Neuronal stem cell (in vitro differentiated cells): ENCODE measurements around the gene DLX4.

ENCODE experiments used
- DNase-seq: peaks from one replicate; pipeline ENCODE4 v3.0.0-alpha.2; 2013; ENCODE audit warnings: low spot score
- H2AFZ ChIP-seq: one replicate; pipeline ENCODE4 v1.6.1; 2013; ENCODE audit warnings: mild to moderate bottlenecking, low read length, inconsistent platforms
- H2AK5ac ChIP-seq: 2 replicates; pipeline ENCODE4 v1.6.1; 2013; ENCODE audit warnings: low read depth, mild to moderate bottlenecking, inconsistent platforms, low read length, moderate library complexity, mixed read lengths
- H2BK120ac ChIP-seq: 2 replicates; pipeline ENCODE4 v1.6.1; 2013; ENCODE audit warnings: low read depth, mild to moderate bottlenecking, inconsistent platforms, low read length, moderate library complexity, mixed read lengths
- H2BK12ac ChIP-seq: one replicate; pipeline ENCODE4 v1.6.1; 2013; ENCODE audit warnings: low read length, inconsistent platforms
- H2BK15ac ChIP-seq: 2 replicates; pipeline ENCODE4 v1.6.1; 2013; ENCODE audit warnings: mild to moderate bottlenecking, low read length, inconsistent platforms, mixed read lengths
- H2BK5ac ChIP-seq: one replicate; pipeline ENCODE4 v1.6.1; 2013; ENCODE audit warnings: inconsistent platforms, mild to moderate bottlenecking, low read length, moderate library complexity
- H3K14ac ChIP-seq: one replicate; pipeline ENCODE4 v1.6.1; 2013; ENCODE audit warnings: low read length, inconsistent platforms
- H3K18ac ChIP-seq: 2 replicates; pipeline ENCODE4 v1.6.1; 2013; ENCODE audit warnings: low read length, inconsistent platforms
- H3K23ac ChIP-seq: 2 replicates; pipeline ENCODE4 v1.6.1; 2013; ENCODE audit warnings: low read depth, mild to moderate bottlenecking, mixed read lengths, low read length, inconsistent platforms; ENCODE audit not compliant: poor library complexity
- H3K27ac ChIP-seq: replicated peaks from 3 replicates; pipeline ENCODE4 v1.5.1; 2013; ENCODE audit warnings: low read length, inconsistent platforms
- H3K27me3 ChIP-seq, 3 experiments: 2 replicates each; pipeline ENCODE4 v1.6.1; 2013; ENCODE audit warnings: low read length in 3 of 3, mild to moderate bottlenecking in 2 of 3, inconsistent platforms in 1 of 3, low read depth in 1 of 3, mixed read lengths in 1 of 3, moderate library complexity in 1 of 3; ENCODE audit not compliant: control insufficient read depth in 3 of 3, insufficient read depth in 3 of 3
- H3K36me3 ChIP-seq, 2 donors: replicated peaks in 1 of 2; 2 replicates each; pipeline ENCODE4 v1.6.1; 2013; ENCODE audit warnings: low read length in 2 of 2; ENCODE audit not compliant: control insufficient read depth in 2 of 2, insufficient read depth in 2 of 2
- H3K4ac ChIP-seq: 2 replicates; pipeline ENCODE4 v1.6.1; 2013; ENCODE audit warnings: inconsistent platforms, mild to moderate bottlenecking, low read length, moderate library complexity
- H3K4me1 ChIP-seq, 2 donors: 1 replicate in 1 of 2; 2 replicates in 1 of 2; pipeline ENCODE4 v1.6.1; 2013; ENCODE audit warnings: low read length in 2 of 2, low read depth in 1 of 2; ENCODE audit not compliant: control insufficient read depth in 2 of 2, insufficient read depth in 1 of 2
- H3K4me2 ChIP-seq: one replicate; pipeline ENCODE4 v1.6.1; 2013; ENCODE audit warnings: mild to moderate bottlenecking, low read length, inconsistent platforms; ENCODE audit not compliant: insufficient read depth, poor library complexity, severe bottlenecking
- H3K4me3 ChIP-seq, 2 donors: 2 replicates each; pipeline ENCODE4 v1.5.1; 2013; ENCODE audit warnings: low read length in 2 of 2, mild to moderate bottlenecking in 2 of 2, inconsistent platforms in 1 of 2, moderate library complexity in 1 of 2
- H3K79me1 ChIP-seq: one replicate; pipeline ENCODE4 v1.6.1; 2013; ENCODE audit warnings: low read depth, mild to moderate bottlenecking, inconsistent platforms, low read length, moderate library complexity
- H3K9ac ChIP-seq: one replicate; pipeline ENCODE4 v1.6.1; 2013; ENCODE audit warnings: mild to moderate bottlenecking, low read depth, low read length, inconsistent platforms; ENCODE audit not compliant: poor library complexity
- H3K9me3 ChIP-seq, 2 donors: replicated peaks in 1 of 2; 2 replicates each; pipeline versions ENCODE3 to v1.6.1; 2013; ENCODE audit warnings: low read length in 2 of 2, mild to moderate bottlenecking in 2 of 2, inconsistent platforms in 1 of 2, low read depth in 1 of 2, mixed read lengths in 1 of 2, moderate library complexity in 1 of 2; ENCODE audit not compliant: control insufficient read depth in 2 of 2, insufficient read depth in 1 of 2
- H4K8ac ChIP-seq: one replicate; pipeline ENCODE4 v1.6.1; 2013; ENCODE audit warnings: low read depth, mild to moderate bottlenecking, inconsistent platforms, low read length, moderate library complexity
- H4K91ac ChIP-seq: one replicate; pipeline ENCODE4 v1.6.1; 2013; ENCODE audit warnings: low read length, low read depth, mild to moderate bottlenecking, inconsistent platforms; ENCODE audit not compliant: poor library complexity
- WGBS, 2 donors: extraction: QIAGEN DNeasy Blood & Tissue Kit; methylation state at CpG; one replicate each; pipeline ENCODE4 v1.1.7; 2013; ENCODE audit warnings: missing lambda C conversion rate in 2 of 2, mixed read lengths in 1 of 2; ENCODE audit not compliant: insufficient read length in 2 of 2, insufficient replicate concordance in 1 of 2; ENCODE audit errors: extremely low coverage in 2 of 2; 5-methylcytosine and 5-hydroxymethylcytosine counted together

Gene DLX4

DNA sequence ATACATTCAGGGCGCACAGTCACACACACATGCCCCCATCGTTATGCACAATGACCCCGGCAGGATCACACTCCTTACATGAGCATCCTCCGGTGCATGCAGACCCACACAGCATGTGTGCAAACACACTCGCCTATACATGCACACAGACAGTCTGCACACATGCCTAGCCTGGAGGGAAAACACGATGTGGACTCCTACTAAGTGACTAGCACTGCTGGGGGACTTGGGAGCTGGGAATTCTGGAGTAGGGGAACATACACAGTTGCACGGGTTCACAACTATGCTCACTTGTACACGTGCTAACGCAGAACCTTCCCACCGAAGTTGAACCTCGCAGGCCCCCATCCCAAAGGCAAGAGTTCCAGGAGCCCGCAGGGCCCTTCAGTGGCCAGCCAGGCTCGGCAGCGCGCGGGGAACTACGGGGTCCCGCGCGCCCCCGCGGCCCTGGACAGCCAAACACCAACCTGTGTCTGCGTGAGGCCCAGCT is 24.0 kb downstream of the DLX4 start:
- H3K27me3 ChIP-seq = peaks cover 21 to 98% (median 84%) of the 10 kb centered on the region in 3 experiments
- H3K4ac ChIP-seq = no peak overlapping the region
- peaks cover 6 to 24% of the 10 kb centered on the region in 2 donors for H3K4me1 ChIP-seq
- peak overlapping the region; percentile 87 for H3K4me2 ChIP-seq
- H3K9ac ChIP-seq = no peak overlapping the region
- peak overlapping the region; percentile 77 for H2BK120ac ChIP-seq
- H2AFZ ChIP-seq = peak overlapping the region; percentile 94
- H2BK12ac ChIP-seq = peak overlapping the region; percentile 84
- no peak overlapping the region for H3K27ac ChIP-seq
- no peak for DNase-seq
- H2AK5ac ChIP-seq = no peak overlapping the region
- peak overlapping the region; percentile 53 to 72 for H3K4me3 ChIP-seq
- H4K8ac ChIP-seq = no peak overlapping the region
- H2BK15ac ChIP-seq = peak overlapping the region; percentile 69
- H3K14ac ChIP-seq = no peak overlapping the region
- H3K18ac ChIP-seq = peak overlapping the region; percentile 87
- no peak overlapping the region for H4K91ac ChIP-seq
- peaks cover 8 to 11% of the 10 kb centered on the region in 2 donors for H3K9me3 ChIP-seq
- no CpG with 5 or more reads among the region's 23 CpGs for WGBS, 2 donors
- no peaks in the 10 kb centered on the region for H3K36me3 ChIP-seq
- no peaks in the 10 kb centered on the region for H3K79me1 ChIP-seq
- no peak overlapping the region for H2BK5ac ChIP-seq
- H3K23ac ChIP-seq = no peak overlapping the region

DNA sequence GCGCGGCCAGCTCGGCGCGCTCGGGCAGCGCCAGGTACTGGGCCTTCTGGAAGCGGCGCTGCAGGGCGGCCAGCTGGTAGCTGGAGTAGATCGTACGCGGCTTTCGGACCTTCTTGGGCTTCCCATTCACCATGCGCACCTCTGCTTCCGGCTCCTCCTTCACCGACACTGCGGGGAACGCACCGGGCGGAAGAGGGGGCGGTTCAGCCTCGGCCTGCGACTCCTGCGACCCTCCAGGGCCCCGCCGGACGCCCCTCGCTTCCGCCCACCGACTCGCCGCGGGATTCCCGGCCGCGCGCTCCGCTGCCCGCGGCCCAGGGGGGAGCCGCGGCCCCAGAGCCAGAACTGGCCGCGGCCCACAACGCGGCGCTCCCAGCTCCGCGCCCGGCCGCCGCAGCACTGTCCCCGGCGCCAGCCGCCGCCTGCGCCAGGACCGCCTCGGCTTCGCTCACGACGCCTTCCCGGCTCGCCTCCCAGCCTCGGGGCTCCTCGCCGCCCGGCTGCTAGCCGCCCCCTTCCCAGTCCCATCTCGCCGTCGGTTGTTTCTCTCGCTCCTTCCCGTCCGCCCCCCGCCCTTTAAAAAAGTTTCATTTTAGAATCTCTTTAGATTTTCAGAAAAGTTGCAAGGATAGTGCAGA is 24.6 kb downstream of the DLX4 start:
- no CpG with 5 or more reads among the region's 77 CpGs for WGBS, 2 donors
- Histone ChIP-seq H3K9me3 (peaks cover 8 to 11% of the 10 kb centered on the region in 2 donors), H3K27ac (no peak overlapping the region), H3K27me3 (peaks cover 21 to 92% (median 81%) of the 10 kb centered on the region in 3 experiments), H2AK5ac (no peak overlapping the region), H2BK15ac (peak overlapping the region; percentile 69), H2AFZ (peak overlapping the region; percentile 94), H3K14ac (no peak overlapping the region), H4K91ac (no peak overlapping the region), H3K36me3 (no peaks in the 10 kb centered on the region), H3K4ac (no peak overlapping the region), H2BK120ac (peak overlapping the region; percentile 77), H2BK5ac (peak overlapping the region; percentile 63), H3K18ac (peak overlapping the region; percentile 87), H3K23ac (peak overlapping the region; percentile 69), H3K4me3 (peak overlapping the region; percentile 53 to 72), H3K4me2 (peak overlapping the region; percentile 87), H2BK12ac (peak overlapping the region; percentile 84), H4K8ac (no peak overlapping the region), H3K4me1 (peaks cover 6 to 20% of the 10 kb centered on the region in 2 donors), H3K9ac (no peak overlapping the region), H3K79me1 (no peaks in the 10 kb centered on the region)
- DNase-seq = no peak

DNA sequence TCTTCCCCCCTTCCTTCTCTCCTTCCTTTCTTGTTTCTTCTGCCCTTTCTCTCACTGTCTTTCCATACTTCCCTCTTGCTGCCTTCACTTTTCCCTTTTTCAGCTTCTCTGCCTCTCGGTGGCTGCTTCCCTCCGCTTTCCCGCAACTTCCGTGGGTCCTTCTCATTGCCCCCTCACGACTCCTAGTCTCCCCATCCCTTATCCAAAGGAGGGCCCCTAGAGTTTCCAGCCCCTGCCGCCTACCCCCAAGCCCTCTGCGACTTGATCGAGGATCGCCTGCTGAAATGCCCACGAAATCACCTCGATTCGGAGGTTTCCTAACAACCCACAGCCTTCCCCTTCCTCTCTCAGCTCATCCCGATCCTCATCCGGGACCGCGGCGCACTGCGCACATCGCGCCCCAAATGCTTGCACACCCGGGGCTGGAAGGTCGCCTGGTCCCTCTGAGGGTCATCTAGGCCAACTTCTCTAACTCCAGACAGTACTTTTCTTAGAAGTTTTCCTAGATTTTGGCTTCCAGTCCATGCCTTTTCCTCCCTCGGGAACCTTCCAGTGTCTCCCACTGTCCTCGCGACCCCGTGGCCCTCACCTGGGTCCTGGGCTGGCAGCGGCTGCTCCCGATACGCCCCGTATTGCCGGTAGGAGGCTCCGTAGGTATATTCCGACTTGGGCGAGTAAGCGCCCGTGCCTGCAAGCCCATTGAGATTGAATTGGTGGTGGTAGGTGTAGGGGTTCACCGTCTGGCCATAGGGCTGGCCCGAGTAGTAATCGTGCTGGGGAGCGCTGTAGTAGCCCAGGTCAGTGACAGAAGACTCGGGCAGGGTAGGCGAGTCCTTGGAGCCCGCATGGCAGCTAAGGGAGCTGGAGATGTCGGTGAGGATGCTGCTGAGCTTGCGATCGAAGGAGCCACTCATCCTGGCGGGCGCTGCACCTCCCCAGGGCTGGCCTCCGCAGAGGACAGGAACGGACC is 25.4 kb downstream of the DLX4 start:
- H3K4me3 ChIP-seq = peak overlapping the region; percentile 53 to 63
- H3K79me1 ChIP-seq = no peaks in the 10 kb centered on the region
- H2AFZ ChIP-seq = peak overlapping the region; percentile 94
- H3K18ac ChIP-seq = peak overlapping the region; percentile 95
- H2BK15ac ChIP-seq = peak overlapping the region; percentile 100
- peak overlapping the region; percentile 63 for H2BK5ac ChIP-seq
- H3K14ac ChIP-seq = no peak overlapping the region
- H2BK12ac ChIP-seq = peak overlapping the region; percentile 88
- peaks cover 21 to 84% (median 77%) of the 10 kb centered on the region in 3 experiments for H3K27me3 ChIP-seq
- H3K4me2 ChIP-seq = peak overlapping the region; percentile 88
- peak overlapping the region; percentile 85 for H2AK5ac ChIP-seq
- H4K8ac ChIP-seq = peak overlapping the region; percentile 67
- H3K4ac ChIP-seq = no peak overlapping the region
- no peak overlapping the region for H4K91ac ChIP-seq
- no peak overlapping the region for H3K9ac ChIP-seq
- no peak overlapping the region for H3K27ac ChIP-seq
- no peaks in the 10 kb centered on the region for H3K36me3 ChIP-seq
- WGBS, 2 donors = no CpG with 5 or more reads among the region's 50 CpGs
- H3K23ac ChIP-seq = peak overlapping the region; percentile 29
- H2BK120ac ChIP-seq = peak overlapping the region; percentile 77
- peaks cover 6 to 20% of the 10 kb centered on the region in 2 donors for H3K4me1 ChIP-seq
- H3K9me3 ChIP-seq = peaks cover 8 to 11% of the 10 kb centered on the region in 2 donors
- DNase-seq = no peak
